Hypothalamus (tissue), 51 donors: ENCODE data around the gene FBXO39.
"Not testable (repeated sequence)": the region's sequence is repeated elsewhere in the genome, so short reads cannot be mapped to it uniquely, and the experiment has no call there.

Source experiments
- DNase-seq, 51 donors: peaks; one replicate each; lab custom pipeline; 2025; lab: John Stamatoyannopoulos, UW

FBXO39 gene

DNA sequence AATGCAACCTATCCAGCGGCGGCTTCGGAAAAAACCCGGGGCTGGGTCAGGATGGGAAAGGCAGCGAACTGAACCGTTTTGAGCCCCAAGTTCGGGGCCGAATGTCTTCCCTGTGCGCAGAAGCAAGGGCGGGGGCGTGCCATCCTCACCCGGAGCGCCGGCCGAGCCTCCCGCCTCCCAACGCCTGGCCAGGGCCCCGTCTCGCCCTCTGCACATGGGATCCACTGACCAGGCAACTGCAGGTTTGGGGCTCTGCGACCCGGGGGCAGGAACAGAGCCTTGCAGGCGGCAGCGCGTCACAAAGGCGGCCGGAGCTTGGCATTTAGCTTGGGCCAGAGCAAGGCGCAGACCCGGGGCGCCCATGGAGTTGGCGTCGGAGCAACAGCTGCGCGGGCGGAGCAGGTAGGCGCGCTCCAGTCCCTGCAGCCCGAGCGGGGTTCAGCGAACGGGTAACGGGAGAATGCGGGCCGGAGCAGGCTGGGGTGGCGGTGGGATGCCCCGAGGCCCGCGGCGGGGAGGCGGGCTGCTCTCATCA, at the start of gene FBXO39:
TSS of gene FBXO39 (plus strand) at position 345 of the 535 bp plus-strand sequence. CDS start 3,654 bp downstream, outside the sequence.
- no peak for DNase-seq

- DNase-seq = no peak
These were observed 46.5 kb upstream of the FBXO39 start for GRCh38 chr17:6729531-6729930.

GRCh38 chr17:6746665-6747064, 29.4 kb upstream of the FBXO39 start:
- not testable (repeated sequence) for DNase-seq

DNA sequence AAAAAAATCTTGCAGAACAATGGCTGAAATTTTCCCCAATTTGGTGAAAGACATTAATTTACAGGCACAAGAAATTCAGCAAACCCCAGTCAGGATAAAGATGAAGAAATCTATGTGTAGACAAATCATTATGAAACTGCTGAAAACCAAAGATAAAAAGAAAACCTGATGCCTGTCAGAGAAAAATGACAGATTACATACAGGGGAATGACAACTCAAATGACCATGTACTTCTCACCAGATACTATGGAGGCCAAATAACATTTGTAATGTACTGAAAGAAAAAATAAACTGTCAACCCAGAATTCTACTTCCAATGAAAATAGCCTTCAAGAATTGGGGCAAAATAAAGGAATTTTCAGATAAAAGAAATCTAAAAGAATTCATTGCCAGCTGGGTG, 27.4 kb upstream of the FBXO39 start:
- DNase-seq = no peak

- DNase-seq = no peak
These were observed 26.5 kb upstream of the FBXO39 start for GRCh38 chr17:6749519-6749918.

GRCh38 chr17:6752068-6752909, 23.7 kb upstream of the FBXO39 start:
- peak in 7 of 51 donors; percentile 13 to 47 (median 22) for DNase-seq

DNA sequence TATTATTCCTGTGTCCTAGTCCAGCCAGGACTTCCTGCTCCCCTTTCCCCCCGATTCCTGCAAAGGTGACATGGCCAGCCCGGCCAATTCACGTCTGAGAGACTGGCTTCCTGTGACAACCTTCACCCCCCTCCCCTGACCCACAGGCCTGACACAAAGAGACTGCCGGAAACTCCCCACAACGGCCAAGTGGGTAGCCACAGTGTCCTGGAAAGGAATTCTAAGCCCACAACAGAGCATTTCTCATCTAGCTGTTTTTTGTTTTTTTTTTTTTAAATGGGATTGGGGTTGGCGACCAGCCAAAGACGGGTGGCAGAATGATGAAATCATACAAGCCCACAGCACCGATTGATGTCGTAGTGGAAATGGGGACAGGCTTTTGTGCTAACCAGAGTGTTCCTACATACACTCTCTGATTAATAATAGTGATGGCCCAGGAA, 23.0 kb upstream of the FBXO39 start:
- DNase-seq = peak in 19 of 51 donors; percentile 6 to 58 (median 24)

DNA sequence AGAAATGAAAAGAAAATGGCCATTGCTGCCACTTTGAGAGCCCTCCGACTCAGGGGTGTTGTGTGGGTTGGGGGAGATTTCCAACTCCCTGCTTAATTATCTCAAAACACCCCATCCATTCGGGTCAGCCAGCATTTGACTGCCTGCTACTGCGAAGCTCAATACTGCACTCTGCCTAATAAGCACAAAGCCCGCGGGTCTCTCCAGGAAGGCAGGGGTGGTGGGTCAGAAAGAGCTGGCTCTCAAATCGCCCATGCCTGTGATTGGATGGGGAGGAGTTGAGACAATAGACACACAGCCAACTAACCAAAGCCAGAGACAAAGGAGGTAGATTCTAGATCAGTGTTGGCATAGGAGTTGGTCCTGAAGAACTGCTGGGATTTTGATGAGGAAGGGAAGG, 22.5 kb upstream of the FBXO39 start:
- no peak for DNase-seq

DNA sequence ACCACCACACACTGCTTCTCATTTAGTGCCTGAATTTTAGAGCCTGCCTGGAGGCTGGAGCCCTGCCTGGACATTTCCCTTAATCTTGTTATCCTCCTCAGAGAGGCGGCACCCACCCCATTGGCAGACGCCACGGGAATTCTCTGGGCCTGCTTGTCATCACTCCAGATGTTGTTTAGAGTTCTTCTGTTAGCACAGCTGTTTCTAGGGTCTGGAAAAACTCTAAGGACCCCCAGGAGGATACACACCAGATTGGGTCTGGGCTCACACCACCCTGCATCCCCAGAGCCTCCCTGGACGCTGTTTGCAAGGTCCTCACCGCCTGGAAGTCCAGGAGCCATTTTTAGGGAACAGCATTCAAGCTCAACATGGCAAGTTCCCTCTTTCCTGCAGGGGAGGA, 20.7 kb upstream of the FBXO39 start:
- DNase-seq = no peak

GRCh38 chr17:6755731-6756184, 20.3 kb upstream of the FBXO39 start, which contains the start of gene XAF1:
TSS of gene XAF1 (plus strand) at chr17:6756046. CDS start at chr17:6756079, 33 bp downstream.
- peak in 7 of 51 donors; percentile 8 to 46 (median 19) for DNase-seq

DNA sequence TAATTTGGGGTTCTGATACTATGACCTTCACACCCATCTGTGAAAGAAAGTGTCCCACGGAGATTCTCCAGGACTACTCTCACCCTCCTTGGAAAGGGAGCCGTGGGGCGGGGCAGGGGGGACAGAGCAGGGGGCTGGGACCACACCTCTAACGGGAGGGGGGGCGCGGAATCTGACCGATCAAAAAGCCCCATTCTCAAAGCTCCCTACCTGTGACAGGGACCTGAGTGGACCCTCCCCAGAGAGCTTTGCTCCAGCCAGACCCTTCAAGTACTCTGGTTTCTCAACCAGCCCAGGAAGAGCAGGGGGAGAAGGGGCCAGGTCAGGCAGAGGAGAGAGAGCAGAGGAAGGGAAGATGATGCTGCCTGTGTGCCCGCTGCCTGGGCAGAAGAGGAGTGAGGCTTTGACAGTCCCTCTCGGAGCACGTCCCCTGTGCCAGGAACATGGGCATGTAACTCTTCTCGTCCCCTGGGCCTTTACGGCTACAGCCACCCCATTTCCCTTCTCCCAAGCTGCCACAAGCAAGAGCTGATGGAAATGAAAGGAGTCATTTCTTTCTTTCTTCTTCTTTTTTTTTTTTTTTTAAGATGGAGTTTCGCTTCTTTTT, 19.5 kb upstream of the FBXO39 start:
- no peak for DNase-seq

DNA sequence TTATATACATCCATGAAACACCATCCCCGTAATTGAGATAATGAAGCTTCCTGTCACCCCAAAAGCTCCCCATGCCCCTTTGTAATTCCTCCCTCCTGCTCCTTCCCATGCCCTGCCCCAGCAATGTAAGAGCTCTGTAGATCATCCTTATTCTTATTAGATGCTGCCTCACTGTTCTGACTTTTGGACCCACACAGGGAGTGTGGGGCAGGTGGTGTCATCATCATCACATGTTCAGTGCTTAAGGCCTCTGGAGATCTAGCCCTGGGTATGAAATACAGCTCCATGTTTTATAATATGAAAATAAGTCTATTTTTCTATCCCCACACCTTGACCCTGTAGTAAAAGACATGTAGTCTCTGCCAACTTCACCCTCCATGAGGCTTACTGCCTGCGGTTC, 18.3 kb upstream of the FBXO39 start:
- no peak for DNase-seq

- DNase-seq = peak in 7 of 51 donors; percentile 5 to 26 (median 13)
These were observed 14.2 kb upstream of the FBXO39 start for GRCh38 chr17:6761779-6762178.

GRCh38 chr17:6768447-6768846, 7.6 kb upstream of the FBXO39 start:
- no peak for DNase-seq

GRCh38 chr17:6772016-6772415, 4.0 kb upstream of the FBXO39 start:
- no peak for DNase-seq

GRCh38 chr17:6774906-6775305, 1.1 kb upstream of the FBXO39 start:
- not testable (repeated sequence) for DNase-seq

GRCh38 chr17:6779411-6779810, 3.4 kb downstream of the FBXO39 start:
- DNase-seq = no peak

DNA sequence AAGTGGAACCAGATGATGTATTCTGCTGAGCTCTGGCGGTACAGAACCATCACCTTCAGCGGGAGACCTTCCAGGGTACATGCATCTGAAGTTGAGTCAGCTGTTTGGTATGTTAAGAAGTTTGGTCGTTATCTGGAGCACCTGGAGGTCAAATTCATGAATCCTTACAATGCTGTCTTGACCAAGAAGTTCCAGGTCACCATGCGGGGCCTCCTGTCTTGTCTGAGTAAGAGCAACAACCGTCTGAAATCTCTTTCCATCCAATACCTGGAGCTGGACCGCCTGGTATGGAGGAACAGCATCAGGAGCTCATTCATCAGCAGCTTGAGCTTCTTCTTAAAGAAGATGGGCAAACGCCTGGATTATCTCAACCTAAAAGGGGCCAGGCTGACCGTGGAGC, 4.0 kb downstream of the FBXO39 start:
- no peak for DNase-seq

- no peak for DNase-seq
These were observed 4.9 kb downstream of the FBXO39 start for GRCh38 chr17:6780886-6781285.

DNA sequence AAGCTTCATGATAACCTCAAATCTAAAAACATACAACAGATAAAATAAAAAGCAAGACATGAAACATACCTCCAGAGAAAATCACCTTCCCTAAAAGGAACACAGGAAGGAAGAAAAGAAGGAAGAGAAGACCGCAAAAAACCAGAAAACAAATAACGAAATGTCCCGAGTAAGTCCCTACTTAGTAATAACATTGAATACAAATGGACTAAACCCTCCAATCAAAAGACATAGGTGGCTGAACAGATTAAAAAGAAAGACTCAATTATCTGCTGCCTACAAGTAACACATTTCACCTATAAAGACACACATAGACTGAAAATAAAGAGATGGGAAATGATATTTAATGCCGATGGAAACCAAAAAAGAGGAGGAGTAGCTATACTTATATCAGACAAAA, 6.2 kb downstream of the FBXO39 start:
- no peak for DNase-seq

DNA sequence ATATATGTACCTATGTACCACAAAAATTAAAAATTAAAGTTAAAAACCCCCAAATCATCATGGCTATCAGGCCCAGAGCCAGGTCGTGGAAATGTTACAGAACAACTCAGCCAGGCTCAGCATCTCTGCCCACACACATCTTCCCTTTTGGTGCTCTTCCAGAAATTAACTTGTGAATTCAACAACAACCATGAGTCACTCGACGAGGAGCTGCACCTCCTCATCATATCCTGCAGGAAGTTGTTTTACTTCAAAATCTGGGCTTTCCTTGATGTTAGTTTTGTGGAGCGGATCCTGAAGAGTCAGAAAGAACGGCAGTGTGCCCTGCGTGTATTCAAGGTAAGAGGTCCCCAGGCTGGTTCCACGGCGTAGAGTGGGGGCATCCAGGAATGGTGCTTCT, 10.6 kb downstream of the FBXO39 start:
- peak in 1 of 51 donors; percentile 2 for DNase-seq
